ENCODE measurements around the gene ASCC2.
"Not testable (repeated sequence)": the region's sequence is repeated elsewhere in the genome, so short reads cannot be mapped to it uniquely, and the experiment has no call there.

ASCC2 gene, protein sequence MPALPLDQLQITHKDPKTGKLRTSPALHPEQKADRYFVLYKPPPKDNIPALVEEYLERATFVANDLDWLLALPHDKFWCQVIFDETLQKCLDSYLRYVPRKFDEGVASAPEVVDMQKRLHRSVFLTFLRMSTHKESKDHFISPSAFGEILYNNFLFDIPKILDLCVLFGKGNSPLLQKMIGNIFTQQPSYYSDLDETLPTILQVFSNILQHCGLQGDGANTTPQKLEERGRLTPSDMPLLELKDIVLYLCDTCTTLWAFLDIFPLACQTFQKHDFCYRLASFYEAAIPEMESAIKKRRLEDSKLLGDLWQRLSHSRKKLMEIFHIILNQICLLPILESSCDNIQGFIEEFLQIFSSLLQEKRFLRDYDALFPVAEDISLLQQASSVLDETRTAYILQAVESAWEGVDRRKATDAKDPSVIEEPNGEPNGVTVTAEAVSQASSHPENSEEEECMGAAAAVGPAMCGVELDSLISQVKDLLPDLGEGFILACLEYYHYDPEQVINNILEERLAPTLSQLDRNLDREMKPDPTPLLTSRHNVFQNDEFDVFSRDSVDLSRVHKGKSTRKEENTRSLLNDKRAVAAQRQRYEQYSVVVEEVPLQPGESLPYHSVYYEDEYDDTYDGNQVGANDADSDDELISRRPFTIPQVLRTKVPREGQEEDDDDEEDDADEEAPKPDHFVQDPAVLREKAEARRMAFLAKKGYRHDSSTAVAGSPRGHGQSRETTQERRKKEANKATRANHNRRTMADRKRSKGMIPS

DNA sequence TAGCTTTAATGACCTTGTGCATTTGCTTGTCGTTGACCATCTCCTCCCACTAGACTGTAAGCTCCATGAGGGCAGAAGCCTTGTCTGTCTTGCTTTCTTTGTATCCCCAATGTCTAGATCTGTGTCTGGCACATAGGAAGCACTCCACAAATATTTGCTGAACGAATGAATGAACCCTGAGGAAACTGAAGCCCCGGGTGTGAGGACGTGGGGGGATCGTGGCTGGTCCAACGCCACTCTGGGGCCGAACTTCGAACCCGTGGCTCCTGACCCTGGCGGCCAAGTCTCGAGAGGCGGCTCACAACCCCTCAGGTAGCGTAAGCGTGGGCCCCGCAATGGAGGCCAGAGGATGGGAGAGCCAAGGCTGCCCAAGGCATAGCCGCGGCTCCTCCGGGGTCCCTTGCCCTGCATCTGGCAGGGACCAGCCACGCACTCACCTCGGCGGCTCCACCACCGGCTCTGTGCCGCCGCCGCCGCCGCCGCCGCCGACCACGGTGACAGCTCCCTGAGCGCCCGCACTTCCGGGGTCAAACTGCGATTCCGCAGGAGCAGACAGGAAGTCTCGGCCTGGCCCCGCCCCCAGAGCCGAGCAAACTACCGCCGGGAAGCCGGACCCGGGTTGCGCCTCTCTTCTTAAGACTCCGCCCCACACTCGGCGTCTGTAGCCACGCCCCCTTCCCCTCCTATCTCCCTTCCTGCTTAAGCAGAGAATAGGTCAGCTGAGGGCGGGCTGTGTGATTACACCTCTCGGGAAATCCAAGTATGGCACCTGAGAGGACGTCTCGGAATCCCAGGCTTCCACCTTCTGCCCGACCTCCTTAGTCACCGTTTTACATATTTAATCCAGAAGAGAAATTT is at the start of gene ASCC2:
TSS of gene ASCC2 (minus strand) at position 534 of the 858 bp plus-strand sequence. CDS start 5,949 bp downstream, outside the sequence.
- DNase-seq = peak; percentile 99 to 100

DNA sequence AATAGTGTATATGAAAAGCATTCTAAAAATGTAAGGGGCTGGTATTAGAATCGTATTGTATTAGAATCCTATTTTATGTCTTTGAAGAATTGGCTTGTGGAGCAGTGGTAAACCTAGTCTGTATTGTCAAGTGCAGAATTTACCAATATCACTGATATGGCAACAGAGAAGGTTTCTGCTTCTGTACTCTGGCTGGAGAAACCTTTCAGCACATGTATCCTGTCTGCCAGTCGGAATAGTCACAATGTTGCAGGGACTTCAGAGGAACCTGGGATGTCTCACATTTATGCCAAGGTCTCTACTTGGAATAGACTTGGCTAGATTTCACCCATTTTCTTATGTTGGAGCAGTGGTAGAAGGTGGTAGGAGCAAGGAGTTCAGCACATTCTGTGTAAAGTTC is 49.3 kb upstream of the ASCC2 start:
- DNase-seq = no peak

DNA sequence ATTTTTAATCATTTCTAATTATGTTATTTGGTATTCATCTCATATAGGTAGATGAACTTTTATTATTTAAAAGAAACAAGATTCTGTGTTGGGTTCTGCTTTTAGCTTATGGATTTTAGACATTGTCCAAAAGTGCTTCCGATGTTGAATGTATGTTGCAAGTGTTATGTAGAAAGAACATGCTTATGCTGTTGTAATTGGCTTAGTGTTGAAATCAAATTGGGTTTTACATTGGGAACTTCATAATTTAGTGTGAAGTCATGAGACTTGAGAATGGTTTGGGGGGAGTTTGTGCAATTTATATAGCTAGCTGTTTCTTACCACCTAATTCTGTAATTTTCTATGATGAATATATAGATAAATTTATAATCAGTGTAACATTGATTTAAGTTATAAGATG is 48.5 kb upstream of the ASCC2 start:
- peak; percentile 93 to 94 for DNase-seq

DNA sequence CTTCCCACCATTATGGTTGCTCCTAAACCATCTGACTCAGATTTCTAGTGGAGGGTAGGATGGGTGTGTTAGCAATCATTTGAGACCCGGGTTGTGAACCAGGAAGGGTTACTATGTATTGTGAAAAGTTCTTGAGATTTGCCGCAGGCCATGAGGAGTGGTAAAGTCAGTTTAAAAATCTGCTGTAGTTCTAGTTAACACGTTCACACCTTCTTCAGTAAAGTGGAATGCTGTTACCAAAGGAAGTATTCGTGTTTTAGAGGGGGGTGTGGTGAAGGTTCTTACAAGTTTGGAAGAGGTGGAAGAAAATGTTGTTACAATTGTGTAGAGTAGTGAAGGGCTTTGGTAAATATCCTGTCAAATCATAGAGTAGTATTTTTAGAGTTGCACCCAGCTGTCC is 47.5 kb upstream of the ASCC2 start:
- DNase-seq = no peak

DNA sequence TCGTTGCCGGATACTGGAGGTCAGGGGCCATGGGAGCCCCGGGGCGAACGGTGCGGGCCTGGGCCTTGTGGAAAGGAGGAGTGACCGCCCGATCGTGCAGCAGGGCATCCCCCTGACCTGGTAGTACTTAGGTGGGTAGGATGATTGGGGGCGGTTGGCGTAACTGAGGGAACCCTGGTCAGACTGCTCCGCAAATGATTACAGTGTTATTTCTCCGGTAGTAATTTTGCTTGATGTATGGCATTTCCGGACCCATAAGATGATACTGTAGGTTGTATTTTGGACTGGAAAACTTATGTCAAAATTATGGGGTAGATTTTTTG is 45.7 kb upstream of the ASCC2 start:
- DNase-seq = peak in 1 of 2 donors; percentile 50

DNA sequence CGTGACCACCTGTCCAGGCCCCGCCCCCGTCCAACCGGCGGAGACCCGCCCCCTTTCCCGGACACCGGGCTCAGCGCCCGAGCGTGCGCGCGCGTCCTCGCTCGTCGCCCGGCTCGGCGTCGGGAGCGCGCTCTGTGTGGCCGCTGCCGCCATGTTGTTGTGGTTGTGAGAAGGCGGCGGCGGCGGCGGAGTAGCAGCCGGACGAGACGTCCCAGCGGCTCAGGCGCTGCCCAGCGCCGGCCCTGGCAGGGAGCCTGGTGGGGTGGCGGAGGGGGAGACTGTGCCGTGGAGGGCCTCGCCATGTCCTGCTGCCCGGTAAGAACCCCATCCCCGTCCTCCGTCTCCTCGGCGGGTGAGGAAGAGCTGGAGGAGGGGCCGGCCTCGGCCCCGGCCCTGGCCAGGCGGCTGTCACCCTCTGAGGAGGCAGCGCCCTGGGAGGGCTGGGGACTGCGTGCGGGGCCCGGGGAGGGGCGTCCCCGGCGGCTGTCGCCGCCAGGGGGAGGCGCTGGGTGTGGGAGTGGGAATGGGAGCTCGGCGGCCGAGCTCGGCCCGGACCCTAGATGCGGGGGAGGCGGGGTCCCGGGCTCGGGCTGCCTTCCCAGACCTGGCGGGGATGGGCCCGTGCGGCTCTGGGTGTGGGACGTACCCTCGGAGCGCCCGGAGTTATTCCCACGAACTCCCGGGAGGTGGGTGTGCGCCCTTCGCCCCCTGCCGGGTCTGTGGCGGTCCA is 45.1 kb upstream of the ASCC2 start, which contains the start of gene MTMR3:
TSS of gene MTMR3 (plus strand) at position 130 of the 730 bp plus-strand sequence. CDS start 87,886 bp downstream, outside the sequence.
- peak; percentile 88 to 97 for DNase-seq

DNA sequence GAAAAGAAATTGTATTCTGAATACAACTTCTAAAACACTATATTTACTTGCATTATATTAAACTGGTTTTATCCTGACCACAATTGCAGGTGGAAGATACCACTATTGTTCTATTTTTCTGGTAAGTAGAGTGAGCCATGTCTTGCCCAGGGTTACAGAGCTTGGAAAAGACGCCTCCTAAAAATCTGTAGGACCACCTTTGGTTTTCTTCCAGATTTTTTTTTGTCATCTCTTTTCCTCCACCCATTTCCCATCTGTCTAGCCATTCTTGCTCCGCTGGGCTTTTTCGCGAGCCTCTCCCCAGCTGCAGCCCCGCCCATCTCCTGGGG is 44.6 kb upstream of the ASCC2 start:
- DNase-seq = no peak

DNA sequence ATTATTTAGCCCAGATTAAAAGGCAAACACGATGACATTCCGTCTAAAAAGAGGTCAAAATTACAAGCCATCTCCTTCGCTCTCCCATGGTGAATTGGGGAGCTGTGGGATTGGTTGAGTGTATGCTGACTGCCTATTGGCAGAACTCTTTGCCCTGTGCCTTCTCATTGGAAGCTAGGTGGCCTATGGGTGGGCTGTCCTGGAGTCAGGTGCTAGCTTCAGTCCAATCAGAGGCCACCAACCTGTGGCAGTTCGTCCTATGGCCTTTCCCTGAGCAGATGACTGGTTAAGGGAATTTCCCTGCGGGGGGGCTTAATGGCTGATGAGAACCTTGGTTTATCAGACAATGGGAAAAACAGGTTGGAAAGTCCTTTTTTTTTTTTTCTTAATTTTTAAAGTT is 41.7 kb upstream of the ASCC2 start:
- peak in 1 of 2 donors; percentile 23 for DNase-seq

DNA sequence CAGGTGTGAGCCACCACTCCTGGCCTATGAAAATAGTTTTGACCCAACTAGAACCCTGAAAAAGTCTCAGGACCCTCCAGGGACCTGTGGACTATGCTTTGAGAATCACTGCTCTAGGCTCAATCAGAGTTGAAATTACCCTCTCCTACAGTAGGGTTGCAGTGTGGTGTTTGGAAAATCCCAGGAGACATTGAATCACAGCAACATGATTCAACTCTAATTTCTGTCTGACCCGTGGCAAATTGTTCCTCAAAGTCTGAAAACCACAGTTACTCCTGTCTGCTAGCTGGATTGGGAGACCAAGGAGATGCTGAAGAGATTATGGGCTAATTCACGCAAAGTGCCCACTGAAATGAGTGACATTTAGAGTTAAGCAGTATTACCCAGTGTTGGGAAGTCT is 39.5 kb upstream of the ASCC2 start:
- peak; percentile 64 to 77 for DNase-seq

DNA sequence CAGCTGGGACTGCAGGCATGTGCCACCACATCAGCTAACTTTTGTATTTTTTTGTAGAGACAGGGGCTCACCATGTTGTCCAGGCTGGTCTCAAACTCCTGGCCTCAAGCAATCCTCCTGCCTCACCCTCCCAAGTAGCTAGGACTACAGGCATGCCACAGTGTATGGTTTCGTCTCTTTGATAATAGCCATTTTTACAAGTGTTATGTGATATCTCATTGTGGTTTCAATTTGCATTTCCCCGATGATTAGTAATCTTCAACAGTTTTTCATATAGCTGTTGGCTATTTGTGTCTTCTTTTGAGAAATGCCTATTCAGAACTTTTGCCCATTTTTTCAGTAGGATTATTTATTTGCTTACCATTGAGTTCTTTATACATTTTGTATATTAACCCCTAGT is 35.9 kb upstream of the ASCC2 start:
- no peak for DNase-seq

DNA sequence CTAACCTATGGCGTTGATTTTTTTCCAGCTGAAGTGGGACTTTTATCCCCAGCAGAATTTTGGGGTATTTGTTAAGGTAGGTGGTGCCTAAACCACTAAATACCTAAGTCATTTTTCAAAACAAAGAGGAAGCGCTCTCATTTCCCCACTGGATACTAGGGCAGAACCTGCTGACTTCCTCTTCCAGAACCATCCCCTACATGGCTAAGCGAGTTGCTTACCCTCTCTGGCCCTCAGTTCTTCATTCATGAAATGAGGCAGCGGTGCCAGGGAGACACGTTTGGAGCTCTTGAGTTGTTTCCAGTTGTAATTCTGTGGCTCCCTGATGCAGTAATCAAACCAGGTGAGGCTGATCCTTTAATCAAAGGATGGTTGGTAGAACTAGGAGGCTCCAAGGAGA is 34.9 kb upstream of the ASCC2 start:
- peak; percentile 64 to 69 for DNase-seq

DNA sequence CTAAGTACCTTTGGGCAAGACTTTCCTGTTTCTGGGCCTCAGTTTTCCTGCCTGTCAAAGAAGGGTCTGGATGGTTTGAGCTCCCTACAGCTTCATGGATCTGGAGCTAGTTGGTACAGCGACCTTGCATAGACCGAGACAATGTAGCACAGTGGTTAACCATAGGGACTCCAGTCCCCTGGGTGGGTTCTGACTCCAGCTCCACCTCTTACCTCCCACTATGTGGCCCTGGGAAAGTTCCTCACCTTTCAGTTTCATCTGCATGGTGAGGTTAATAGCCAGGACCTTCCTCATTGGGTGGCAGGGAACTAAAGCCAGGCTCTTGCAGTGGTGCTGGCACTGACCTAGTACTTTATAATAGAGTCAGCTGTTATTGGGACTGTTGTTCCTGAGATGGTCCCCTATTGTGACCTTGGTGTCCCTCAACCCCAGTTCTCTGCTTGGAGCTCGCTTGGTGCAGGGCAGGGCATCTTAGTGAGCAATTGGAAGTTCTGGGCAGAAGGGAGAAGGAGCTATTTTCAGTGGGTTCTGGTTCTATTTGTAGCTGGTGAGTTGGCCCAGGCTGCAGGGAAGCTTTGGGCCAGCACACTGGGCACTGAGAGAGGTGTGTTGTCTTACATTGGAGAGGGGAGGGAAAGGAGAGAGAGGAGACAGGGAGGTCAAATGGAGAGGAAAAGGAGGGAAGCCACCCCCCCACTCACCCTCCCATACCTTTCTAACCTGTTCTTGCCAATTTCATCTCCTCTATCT is 34.2 kb upstream of the ASCC2 start:
- DNase-seq = no peak

DNA sequence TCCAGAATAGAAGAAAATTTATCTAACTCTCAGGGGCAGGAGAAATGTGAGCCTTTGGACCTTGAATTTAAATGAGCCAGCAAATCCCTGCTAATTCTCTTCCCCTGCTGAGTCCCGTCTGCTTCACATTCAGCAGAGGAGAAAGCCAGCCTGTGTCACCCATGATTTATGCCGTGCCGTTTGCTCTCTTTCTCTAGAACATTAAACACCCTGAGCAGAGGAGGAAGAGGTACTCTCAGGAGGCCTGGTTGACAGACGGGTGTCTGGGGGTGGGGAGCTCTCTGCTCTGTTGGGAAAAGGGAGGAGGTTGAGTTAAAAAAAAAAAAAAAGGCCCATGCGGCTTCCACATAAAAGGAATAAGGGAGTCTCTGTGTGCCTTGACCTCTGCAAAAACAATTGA is 33.6 kb upstream of the ASCC2 start:
- no peak for DNase-seq

DNA sequence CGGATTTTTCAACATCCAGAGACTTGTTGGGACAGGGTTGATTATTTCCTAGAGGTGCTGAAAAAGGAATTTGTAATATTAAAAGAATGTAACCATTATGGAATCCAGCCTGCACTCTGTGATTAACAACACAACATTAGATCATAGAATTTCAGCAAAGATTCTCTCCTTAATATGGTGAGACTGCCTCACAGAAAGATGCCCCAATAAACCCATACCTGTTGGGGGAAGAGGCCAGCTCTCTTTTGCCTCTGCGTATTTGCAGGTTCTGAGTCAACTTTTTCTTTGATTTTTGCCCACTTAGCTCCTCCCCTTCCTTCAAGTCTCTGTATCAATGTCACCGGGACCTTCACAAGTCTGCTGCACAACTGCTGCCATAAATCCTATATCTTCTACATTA is 32.5 kb upstream of the ASCC2 start:
- no peak for DNase-seq

DNA sequence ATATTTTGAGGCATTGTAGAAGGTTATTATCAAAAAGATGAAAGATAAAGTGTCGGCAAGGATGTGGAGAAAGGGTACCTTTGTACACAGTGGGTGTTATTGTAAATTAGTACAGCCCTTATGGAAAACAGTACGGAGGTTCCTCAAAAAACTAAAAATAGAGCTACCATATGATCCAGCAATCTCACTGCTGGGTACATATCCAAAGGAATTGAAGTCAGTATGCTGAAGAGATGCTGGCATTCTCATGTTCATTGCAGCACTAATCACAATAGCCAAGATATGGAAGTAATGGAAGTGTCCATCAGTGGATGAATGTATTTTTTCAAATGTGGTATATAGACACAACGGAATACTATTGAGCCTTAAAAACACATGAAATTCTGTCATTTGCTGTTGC is 29.8 kb upstream of the ASCC2 start:
- no peak for DNase-seq

DNA sequence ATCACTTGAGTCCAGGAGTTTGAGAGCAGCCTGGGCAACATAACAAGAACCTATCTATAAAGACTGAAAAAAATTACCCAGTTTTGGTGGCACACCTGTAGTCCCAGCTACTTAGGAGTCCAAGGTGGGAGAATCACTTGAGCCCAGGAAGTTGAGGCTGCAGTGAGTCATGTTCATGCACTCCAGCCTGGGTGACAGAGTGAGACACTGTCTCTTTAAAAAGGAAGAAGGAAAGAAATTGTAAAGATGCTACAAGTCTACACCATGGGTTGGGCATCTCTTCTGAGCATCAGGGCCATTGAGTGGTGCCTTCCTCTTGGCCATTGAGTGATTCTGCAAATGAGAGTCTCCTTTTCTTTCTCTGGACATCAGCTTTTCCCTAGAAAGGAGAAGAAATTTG is 29.2 kb upstream of the ASCC2 start:
- DNase-seq = no peak

DNA sequence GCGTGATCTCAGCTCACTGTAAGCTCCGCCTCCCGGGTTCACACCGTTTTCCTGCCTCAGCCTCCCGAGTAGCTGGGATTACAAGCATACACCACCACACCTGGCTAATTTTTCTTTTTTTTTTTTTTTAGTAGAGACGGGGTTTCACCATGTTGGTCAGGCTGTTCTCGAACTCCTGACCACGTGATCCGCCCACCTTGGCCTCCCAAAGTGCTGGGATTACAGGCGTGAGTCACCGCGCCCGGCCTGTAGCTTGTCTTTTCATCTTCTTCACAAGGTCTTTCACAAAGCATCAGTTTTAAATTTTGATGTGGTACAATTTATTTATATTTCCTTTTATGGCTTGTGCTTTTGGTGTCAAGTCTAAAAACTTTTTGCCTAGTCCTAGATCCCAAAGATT is 27.5 kb upstream of the ASCC2 start:
- not testable (repeated sequence) for DNase-seq

DNA sequence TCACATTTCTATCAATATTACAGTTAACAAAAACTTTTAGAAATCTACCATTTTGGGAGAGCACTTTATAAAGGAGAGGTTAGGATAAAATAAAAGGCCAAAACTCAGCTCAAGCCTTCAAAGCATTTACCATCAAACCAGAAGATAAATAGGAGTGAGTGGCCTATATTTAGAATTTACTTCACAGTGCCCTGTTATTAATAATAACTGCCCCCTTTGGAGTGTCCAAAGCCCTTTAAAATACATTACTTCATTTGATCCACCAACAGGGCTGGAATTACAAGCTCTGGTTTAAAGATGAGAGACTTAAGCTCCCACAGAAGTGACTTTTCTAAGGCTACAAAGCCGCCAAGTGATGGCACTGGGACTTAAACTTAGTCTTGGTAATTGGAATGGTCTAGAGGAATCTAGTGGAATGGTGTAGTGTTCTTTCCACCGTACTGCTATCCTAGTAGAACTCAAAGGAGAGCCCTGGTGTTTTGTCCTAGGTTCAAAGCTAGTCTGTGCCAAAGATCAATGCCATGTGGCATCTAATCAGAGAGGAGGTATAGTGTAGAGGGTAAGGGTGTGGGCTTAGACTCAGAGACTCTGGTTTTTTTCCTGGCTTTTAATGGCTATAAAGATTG is 23.7 kb upstream of the ASCC2 start:
- DNase-seq = no peak

DNA sequence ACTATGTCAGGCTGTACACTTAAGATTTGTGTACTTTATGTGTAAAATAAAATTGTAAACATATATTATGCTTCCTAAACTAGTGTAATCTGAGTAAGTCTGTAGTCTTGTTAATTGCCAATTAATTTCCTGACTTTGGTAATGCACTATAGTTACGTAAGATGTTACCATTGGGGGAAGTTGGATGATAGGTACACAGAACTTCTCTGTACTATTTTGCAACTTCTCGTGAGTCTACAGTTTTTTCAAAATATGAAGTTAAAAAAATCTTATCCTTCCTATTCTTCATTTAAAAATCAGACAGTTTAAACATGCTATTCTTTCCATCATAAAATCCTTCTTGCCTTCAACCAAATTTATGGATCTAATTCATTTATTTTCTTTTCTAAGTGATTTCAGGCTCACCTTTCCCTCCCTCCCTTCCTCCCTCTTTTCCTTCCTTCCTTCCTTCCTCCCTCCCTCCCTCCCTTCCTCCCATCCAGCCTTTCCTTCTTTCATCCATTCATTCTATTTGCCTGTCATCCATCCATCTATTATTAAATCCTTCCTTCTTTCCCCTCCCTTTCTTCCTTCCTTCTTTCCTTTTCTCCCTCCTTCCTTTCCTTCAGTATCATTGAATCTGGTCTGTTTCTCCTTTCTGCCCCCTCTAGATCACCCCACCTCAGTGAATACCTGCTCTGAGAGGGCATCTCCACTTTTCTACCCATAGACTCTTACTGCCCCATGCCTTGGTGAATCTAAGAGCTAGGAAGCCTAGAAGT is 22.1 kb upstream of the ASCC2 start:
- DNase-seq = peak; percentile 52 to 71

DNA sequence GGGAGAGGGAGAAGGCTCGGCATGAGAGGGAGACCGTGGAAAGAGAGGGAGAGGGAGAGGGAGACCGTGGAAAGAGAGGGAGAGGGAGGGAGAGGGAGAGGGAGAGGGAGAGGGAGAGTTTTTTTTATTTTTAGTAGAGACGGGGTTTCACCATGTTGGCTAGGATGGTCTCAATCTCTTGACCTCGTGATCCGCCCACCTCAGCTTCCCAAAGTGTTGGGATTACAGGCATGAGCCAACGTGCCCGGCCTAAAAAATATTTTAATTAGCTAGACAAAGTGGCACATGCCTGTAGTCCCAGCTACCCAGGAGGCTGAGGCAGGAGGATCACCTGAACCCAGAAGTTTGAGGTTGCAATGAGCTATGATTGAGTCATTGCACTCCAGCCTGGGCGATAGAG is 21.0 kb upstream of the ASCC2 start:
- not testable (repeated sequence) for DNase-seq

DNA sequence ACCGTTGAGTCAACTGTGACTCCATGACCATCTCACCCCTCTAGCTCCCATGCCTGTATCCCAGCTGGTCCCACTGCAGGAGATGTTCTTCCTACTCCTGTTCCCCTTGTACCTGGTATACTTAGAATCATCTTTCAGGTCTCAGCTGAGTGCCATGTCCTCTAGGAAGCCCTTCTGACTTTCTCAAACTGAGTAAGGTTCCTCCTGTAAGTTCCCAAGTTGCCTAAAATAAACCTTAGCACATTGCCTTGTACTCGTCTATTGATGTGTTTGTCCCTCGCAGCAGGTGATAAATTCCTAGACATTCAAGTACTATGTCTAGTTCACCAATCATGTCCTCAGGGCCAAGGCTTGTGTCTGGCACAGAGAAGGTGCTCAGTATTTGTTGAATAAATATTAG is 18.4 kb upstream of the ASCC2 start:
- DNase-seq = no peak
